GM21717 (cell line): ENCODE results near the gene FBXO8.
A peak's percentile ranks its signal among the peaks of the same experiment; 100 is the strongest.
"Not testable (repeated sequence)": the region's sequence is repeated elsewhere in the genome, so short reads cannot be mapped to it uniquely, and the experiment has no call there.

Experiments used
- ATAC-seq: cut with Tn5 transposase; IDR thresholded peaks from one replicate; pipeline ENCODE4 v1.9.1; 2021; ENCODE audit warnings: mild to moderate bottlenecking, moderate library complexity; ENCODE audit not compliant: unreplicated experiment

The FBXO8 gene

DNA sequence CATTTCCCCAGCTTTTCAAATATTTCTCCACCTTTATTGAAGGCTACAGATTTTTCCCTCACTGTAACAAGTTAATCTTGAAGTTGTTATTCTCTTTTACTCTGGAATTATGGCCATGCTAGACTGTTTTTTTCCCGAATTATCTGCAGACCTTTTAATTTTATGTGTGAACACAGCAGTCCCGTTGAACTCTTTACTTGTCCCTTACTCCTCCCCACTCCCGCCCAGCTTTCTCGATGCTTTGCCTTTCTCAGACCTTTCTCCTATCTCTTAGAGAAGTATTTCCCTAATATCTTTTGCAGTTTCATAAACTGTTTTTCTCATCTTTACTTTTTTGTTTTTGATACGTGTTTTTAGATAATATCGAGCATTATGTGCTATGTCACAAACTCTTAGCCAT lies 1.0 kb upstream of the FBXO8 start:
- ATAC-seq, result no peak

- ATAC-seq, result peak; percentile 99
Measured at GRCh38 chr4:174282836-174283506, 496 bp downstream of the FBXO8 start.

GRCh38 chr4:174281901-174282300 lies 1.6 kb downstream of the FBXO8 start:
- ATAC-seq, result no peak

DNA sequence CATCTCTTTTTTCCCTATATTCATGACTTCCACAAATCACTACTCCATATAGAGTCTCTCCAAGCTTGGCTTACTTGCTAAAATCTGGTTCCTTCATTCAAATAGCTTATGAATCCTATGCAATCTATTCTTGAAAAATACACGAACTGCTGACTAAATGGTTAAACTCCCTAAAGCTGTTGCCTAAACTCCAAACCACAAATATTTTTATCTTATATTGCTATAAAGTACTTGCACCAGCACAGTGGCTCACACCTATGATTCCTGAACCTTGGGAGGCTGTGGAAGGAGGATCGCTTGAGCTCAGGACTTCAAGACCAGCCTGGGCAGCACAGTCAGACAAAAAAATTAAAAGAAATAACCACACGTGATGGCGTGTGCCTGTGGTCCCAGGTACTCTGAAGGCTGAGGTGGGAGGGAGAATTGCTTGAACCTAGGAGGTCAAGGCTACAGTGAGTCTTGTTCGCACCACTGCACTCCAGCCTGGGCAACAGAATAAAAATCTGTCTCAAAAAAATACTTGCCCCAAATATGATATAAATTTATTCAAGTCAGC lies 2.2 kb downstream of the FBXO8 start:
- no peak for ATAC-seq

- ATAC-seq, result no peak
Measured at GRCh38 chr4:174279433-174280155, 3.9 kb downstream of the FBXO8 start.

DNA sequence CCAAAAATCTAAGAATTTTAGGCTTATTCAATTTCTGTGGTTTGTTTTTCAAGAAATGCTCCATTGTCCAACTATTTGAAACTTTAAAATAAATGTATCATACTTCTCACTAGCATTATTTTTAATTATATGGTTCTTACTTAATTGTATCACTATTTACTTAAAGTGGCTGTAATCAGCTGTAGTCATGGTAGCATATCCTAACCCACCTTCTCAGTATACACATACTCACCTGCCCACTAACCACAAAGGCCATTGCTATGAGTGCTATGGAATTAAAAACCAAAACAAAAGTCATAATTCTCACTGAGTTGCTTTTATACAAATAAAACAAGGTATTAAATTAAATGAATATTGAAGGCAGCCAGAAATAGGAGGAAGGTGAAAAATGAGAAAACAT lies 5.0 kb downstream of the FBXO8 start:
- ATAC-seq, result no peak

DNA sequence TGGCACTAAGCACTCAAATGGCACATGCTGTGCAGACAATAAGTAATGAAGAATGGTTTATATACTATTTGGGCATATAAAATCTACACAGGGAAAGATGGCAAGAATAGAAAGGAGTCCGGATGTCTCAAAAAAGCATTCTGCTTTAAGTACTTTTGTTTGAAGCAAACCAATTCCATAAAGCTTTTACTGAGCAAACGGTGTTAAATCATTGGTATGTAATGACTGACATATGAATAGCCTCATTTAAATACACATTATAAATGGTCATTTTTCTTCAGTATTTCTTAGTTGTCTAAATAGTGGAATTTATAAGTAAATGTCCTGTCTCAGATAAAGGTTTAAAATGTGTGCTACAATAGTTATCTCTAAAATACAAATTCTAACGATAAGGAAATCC lies 6.0 kb downstream of the FBXO8 start:
- ATAC-seq, result no peak

- no peak for ATAC-seq
Measured at GRCh38 chr4:174275101-174275500, 8.4 kb downstream of the FBXO8 start.

DNA sequence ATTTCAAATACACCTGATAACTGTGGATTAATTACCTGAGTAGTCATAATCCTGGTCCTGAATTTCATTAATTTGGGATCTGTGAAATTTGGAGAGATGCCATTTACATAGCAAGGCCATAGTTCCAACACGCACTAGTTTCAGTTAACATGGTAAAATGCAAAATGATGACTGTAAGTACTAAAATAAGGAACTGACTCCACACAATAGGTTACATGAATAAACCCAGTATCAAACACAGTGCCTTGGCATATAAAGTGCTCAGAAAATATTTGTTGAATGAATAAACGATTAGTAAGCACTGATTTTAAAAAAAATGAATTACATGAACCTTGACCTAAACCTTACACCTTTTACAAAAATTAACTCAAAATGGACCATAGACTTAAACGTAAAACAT lies 9.0 kb downstream of the FBXO8 start:
- ATAC-seq, result no peak

GRCh38 chr4:174273930-174274329 lies 9.5 kb downstream of the FBXO8 start:
- ATAC-seq, result no peak

DNA sequence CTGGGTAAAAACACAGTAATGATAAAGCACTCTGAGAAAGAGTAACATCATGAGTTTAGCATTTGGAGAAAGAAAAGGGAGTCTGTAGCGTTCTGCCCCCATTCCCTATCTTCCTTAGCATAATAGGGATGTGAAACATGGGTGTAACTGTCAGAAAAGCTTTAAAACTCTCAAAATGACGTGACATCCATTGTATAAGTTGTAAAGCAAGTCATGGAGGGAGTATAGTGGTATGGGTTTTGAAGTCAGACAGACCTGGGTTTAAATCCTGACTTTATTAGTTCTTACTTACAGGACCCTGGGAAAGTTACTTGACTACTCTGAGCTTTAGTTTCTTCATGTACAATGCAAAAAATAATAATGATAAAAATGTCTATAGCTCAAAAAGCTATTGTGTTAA lies 17.1 kb downstream of the FBXO8 start:
- no peak for ATAC-seq

DNA sequence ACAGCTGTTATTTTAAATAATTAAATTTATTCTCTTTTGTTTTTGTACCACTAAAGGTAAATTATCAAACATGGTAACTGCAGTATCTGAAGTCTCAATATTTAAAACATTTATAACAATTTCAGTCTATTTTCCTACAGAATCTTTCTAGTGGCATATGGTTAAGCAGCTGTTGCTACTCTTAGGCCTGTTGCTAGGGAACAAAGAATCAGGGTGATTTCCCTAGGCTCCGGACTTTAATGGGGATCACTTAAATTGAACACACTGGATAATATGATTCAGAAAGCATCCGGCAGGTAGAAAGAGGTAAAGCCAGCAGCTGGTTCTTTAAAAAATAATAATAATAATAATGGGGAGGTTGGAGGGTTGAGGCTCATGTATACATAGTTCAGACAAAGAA lies 17.6 kb downstream of the FBXO8 start:
- no peak for ATAC-seq

- ATAC-seq, result no peak
Measured at GRCh38 chr4:174263445-174263736, 20.1 kb downstream of the FBXO8 start.

GRCh38 chr4:174262624-174263444 lies 20.6 kb downstream of the FBXO8 start:
- ATAC-seq, result no peak

- ATAC-seq, result not testable (repeated sequence)
Measured at GRCh38 chr4:174261432-174261831, 22.0 kb downstream of the FBXO8 start.

- ATAC-seq, result no peak
Measured at GRCh38 chr4:174260099-174260498, 23.4 kb downstream of the FBXO8 start.

DNA sequence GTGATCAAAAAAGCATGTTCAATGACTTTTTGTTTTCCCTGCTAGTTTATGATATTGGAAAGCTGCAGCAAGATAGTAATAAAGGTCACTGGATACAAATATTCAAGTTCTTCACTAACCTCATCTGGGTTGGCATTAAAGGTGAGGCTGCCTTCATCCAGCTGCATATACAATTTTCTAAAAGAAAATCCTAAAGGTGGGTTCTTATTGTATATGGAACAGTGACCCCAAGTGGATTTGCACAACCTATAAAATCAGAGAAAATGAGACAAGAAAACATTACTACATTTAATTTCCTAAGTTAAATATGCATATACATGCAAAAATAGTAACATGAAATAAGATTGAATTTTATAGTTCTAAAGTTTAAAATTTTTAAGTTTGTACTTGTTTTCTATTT lies 23.9 kb downstream of the FBXO8 start:
- ATAC-seq, result no peak

DNA sequence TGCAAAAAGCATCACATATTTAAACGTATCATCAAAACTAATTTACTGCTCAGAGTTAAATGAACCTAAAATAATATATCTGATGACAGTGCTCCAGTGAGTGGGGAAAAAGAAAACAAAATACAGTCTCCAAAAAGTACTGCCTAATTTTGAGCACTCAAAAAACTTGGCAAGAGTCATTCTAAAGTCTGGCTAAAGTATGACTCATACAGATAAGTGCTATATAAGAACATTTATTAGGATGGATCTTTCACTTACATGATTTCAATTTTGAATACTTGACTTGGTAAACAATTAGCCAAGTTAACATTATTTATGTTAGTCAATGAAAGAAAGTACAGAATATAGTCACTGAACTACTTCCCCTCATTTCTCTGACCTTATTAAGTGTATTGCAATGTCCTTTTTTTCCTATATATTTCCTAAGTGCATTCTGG lies 27.2 kb downstream of the FBXO8 start:
- ATAC-seq, result no peak

DNA sequence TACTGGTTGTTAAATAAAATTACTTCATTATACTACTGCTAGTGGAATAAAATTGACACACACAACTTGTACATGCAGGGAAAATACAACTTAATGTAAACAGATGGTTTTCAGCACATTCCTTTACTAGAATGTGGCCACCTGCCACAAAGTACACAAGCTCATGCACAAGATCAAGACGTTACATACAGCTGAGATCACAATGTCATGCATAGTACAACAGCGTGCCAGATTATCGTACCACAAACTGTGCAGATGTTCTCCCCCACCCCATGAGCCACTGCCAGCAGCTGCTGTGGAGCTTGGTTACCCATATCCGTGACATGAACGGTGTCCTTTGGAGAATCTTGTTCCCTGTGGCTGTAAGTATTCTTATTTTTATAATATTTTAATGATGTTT lies 27.7 kb downstream of the FBXO8 start:
- no peak for ATAC-seq

GRCh38 chr4:174255374-174255773 lies 28.1 kb downstream of the FBXO8 start:
- ATAC-seq, result no peak

- no peak for ATAC-seq
Measured at GRCh38 chr4:174254613-174255012, 28.9 kb downstream of the FBXO8 start.

GRCh38 chr4:174252412-174252811 lies 31.1 kb downstream of the FBXO8 start:
- ATAC-seq, result no peak
